Chondrocyte (in vitro differentiated cells): ENCODE measurements around the gene ACTR8. TPM values are rescaled to one million over a fixed set of nuclear protein-coding genes. Genes with fewer than 3 reads are reported as not detected.
"Not testable (repeated sequence)": the region's sequence is repeated elsewhere in the genome, so short reads cannot be mapped to it uniquely, and the experiment has no call there.

Experiments used
- DNase-seq: peaks from one replicate; pipeline ENCODE4 v3.0.0; 2021; ENCODE audit warnings: mixed read lengths, low spot score
- H3K27ac Mint-ChIP-seq: one replicate; pipeline ENCODE4 v1.8.0; 2021; ENCODE audit warnings: mild to moderate bottlenecking, moderate library complexity, mixed read lengths; ENCODE audit not compliant: unreplicated experiment
- H3K27me3 Mint-ChIP-seq: 2 replicates; pipeline ENCODE4 v1.8.0; 2021; ENCODE audit warnings: low read depth, mixed read lengths
- H3K36me3 Mint-ChIP-seq: 2 replicates; pipeline ENCODE4 v1.8.0; 2021; ENCODE audit warnings: low read depth, mixed read lengths
- H3K4me1 Mint-ChIP-seq: 2 replicates; pipeline ENCODE4 v1.8.0; 2021; ENCODE audit warnings: low read depth, mild to moderate bottlenecking, mixed read lengths
- H3K4me3 Mint-ChIP-seq: one replicate; pipeline ENCODE4 v1.8.0; 2021; ENCODE audit warnings: mild to moderate bottlenecking, moderate library complexity, mixed read lengths; ENCODE audit not compliant: unreplicated experiment
- H3K9me3 Mint-ChIP-seq: 2 replicates; pipeline ENCODE4 v1.8.0; 2021; ENCODE audit warnings: low read depth, mixed read lengths
- long read RNA-seq: library from polyadenylated mRNA; stranded (forward); transcript quantifications from one replicate; pipeline ENCODE4 v2.0.0, GENCODE V29; 2021
- total RNA-seq: library from RNA; stranded (reverse); gene quantifications from 3 replicates; pipeline ENCODE4 v1.2.1, GENCODE V29; 2021
- TF ChIP-seq, protein P1 (sequence below): fragments of 200-600 bp; sonication (generic); IDR thresholded peaks from 2 replicates; pipeline ENCODE4 v1.5.0; 2021; ENCODE audit warnings: antibody characterized with exemption, mild to moderate bottlenecking, moderate library complexity

Gene ACTR8, protein sequence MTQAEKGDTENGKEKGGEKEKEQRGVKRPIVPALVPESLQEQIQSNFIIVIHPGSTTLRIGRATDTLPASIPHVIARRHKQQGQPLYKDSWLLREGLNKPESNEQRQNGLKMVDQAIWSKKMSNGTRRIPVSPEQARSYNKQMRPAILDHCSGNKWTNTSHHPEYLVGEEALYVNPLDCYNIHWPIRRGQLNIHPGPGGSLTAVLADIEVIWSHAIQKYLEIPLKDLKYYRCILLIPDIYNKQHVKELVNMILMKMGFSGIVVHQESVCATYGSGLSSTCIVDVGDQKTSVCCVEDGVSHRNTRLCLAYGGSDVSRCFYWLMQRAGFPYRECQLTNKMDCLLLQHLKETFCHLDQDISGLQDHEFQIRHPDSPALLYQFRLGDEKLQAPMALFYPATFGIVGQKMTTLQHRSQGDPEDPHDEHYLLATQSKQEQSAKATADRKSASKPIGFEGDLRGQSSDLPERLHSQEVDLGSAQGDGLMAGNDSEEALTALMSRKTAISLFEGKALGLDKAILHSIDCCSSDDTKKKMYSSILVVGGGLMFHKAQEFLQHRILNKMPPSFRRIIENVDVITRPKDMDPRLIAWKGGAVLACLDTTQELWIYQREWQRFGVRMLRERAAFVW
- 37.0 to 47.3 TPM (median 42.6 TPM) in 3 replicates for total RNA-seq
- long read RNA-seq, transcript ACTR8-201 (13 exons, 3,629 nt): major isoform, 37 of 46 reads
- long read RNA-seq, partial matches to known transcripts: 3 of 46 reads
- long read RNA-seq, other reads (novel, unspliced or antisense): 6 of 46 reads

DNA sequence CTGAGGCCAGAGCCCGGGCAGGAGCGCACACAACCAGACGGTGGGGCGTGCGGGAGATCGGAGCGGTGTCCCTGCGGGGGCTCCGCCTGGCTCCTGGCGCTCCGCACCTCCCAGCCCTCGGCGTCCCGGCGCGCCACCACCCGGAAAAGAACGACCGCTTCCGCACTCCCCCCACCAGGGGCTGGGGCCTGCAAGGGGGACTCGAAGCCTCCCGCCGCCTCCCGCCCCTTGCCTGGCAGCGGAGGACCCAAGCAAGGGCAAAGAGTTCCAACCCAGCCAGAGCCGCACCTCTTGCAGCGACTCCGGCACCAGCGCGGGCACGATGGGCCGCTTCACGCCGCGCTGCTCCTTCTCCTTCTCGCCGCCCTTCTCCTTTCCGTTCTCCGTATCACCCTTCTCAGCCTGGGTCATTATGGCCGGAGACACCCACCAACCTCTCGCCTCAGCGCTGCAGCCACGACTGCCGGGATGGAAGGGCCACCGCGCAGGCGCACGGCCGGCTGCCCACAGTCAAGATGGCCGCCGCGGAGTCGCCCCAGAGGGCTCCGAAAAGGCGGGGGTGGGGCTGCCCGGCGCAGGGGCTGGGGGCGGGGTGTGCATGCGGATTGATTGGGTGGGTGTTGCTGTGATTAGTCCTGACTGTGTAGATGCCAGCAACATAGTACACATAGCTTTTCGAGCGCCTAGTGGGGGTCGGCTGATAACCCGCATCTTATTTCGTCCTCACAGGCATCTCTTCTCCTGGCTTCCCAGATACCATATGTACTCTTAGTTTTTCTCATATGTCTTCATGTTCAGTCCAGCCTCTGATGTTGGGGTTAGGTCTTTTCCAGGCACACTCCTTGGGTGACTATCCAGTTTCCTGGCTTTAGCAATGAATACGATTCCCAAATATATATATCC is at the start of gene ACTR8:
Gene ACTR8, minus strand, starts transcription at position 462 of the 903 bp plus-strand sequence. Its CDS starts 51 bp downstream, at position 411.
- no peaks in the 10 kb centered on the region for H3K27me3 Mint-ChIP-seq
- peak within 1 kb of the TSS; percentile 93 for H3K27ac Mint-ChIP-seq
- H3K9me3 Mint-ChIP-seq: no peaks in the 10 kb centered on the region

DNA sequence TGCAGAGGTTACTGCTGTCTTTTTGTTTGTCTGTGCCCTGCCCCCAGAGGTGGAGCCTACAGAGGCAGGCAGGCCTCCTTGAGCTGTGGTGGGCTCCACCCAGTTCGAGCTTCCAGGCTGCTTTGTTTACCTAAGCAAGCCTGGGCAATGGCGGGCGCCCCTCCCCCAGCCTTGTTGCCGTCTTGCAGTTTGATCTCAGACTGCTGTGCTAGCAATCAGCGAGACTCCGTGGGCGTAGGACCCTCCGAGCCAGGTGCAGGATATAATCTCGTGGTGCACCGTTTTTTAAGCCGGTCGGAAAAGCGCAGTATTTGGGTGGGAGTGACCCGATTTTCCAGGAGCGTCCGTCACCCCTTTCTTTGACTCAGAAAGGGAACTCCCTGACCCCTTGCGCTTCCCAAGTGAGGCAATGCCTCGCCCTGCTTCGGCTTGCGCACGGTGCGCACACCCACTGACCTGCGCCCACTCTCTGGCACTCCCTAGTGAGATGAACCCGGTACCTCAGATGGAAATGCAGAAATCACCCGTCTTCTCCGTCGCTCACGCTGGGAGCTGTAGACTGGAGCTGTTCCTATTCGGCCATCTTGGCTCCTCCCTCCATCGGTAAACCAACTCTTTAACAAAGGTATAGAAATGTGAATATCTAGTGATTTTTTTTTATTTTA is 45.4 kb upstream of the ACTR8 start:
- not testable (repeated sequence) for H3K27ac Mint-ChIP-seq, H3K27me3 Mint-ChIP-seq, H3K36me3 Mint-ChIP-seq, H3K9me3 Mint-ChIP-seq, H3K4me1 Mint-ChIP-seq, DNase-seq
- peak overlapping the region; percentile 19 for H3K4me3 Mint-ChIP-seq

More for the DNA sequence above, at the start of gene ACTR8:
- Mint-ChIP-seq H3K4me1 (peaks cover 23% of the 10 kb centered on the region), H3K4me3 (peak within 1 kb of the TSS; percentile 97), H3K36me3 (peaks cover 16% of the 10 kb centered on the region)
- DNase-seq: peak; percentile 94
- TF ChIP-seq, protein P1, sequence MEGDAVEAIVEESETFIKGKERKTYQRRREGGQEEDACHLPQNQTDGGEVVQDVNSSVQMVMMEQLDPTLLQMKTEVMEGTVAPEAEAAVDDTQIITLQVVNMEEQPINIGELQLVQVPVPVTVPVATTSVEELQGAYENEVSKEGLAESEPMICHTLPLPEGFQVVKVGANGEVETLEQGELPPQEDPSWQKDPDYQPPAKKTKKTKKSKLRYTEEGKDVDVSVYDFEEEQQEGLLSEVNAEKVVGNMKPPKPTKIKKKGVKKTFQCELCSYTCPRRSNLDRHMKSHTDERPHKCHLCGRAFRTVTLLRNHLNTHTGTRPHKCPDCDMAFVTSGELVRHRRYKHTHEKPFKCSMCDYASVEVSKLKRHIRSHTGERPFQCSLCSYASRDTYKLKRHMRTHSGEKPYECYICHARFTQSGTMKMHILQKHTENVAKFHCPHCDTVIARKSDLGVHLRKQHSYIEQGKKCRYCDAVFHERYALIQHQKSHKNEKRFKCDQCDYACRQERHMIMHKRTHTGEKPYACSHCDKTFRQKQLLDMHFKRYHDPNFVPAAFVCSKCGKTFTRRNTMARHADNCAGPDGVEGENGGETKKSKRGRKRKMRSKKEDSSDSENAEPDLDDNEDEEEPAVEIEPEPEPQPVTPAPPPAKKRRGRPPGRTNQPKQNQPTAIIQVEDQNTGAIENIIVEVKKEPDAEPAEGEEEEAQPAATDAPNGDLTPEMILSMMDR: peak; percentile 62

DNA sequence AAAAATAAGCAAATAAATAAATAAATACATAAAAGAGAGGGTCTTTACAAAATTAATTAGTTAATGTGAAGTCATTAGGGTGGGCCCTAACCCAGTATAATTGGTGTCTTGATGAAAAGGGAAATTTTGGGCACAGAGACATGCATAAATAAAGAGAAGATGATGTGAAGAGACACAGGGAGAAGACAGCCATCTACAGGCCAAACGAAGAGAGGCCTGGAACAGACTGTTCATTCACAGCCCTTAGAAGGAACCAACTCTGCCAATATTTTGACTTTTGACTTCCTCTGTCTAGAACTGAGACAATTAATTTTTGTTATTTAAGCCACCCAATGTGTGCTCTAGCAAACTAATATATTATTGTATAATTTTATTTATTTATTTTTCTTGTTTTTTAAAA is 39.3 kb upstream of the ACTR8 start:
- no peak for DNase-seq

DNA sequence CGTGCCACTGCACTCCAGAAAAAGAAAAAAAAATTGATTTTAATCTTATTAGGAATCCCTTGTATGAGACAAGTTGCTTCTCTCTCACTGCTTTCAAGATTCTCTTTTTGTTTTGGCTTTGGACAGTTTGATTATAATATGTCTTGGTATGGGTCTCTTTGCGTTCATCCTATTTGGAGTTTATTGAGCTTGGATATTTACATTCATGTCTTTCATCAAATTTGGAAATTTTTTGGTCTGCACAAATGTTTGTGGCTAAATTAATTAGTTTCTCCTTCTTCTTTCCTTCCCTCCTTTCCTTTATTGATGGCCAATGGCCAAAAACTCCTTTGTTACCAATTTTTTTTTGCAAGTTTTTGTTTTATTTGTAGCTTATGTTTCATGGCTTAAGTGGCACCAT is 37.8 kb upstream of the ACTR8 start:
- Mint-ChIP-seq H3K4me1 (no peaks in the 10 kb centered on the region), H3K27me3 (peaks cover 32% of the 10 kb centered on the region), H3K27ac (no peak overlapping the region), H3K4me3 (no peak overlapping the region), H3K9me3 (peaks cover 4% of the 10 kb centered on the region), H3K36me3 (peaks cover 3% of the 10 kb centered on the region)
- DNase-seq: no peak
- TF ChIP-seq, protein P1: no peak

More for the DNA sequence above, 39.3 kb upstream of the ACTR8 start:
- TF ChIP-seq, protein P1: peak; percentile 67
- no peak overlapping the region for H3K4me3 Mint-ChIP-seq
- peaks cover 3% of the 10 kb centered on the region for H3K36me3 Mint-ChIP-seq
- H3K27ac Mint-ChIP-seq: no peak overlapping the region
- no peaks in the 10 kb centered on the region for H3K4me1 Mint-ChIP-seq
- H3K27me3 Mint-ChIP-seq: peaks cover 29% of the 10 kb centered on the region
- H3K9me3 Mint-ChIP-seq: peaks cover 4% of the 10 kb centered on the region

DNA sequence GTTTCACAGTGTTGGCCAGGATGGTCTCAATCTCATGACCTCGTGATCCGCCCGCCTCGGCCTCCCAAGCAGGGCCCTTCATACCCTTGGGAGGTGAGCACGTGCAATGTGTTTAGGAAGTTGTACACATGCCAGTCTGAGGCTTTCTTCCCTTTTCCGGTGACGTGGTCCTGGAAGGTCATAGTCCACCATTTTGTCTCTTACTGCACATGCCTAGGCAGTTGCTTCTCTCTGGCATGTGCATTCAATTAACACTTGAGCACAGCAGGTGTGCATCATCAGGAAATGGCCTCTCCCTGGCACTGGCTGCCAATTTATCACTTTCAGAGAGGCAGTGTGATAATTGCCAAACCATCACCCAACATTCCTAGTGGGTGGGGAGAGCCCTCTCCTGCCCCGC is 31.4 kb upstream of the ACTR8 start:
- TF ChIP-seq, protein P1: no peak

More for the DNA sequence above, 31.4 kb upstream of the ACTR8 start:
- no peak overlapping the region for H3K27ac Mint-ChIP-seq
- H3K4me3 Mint-ChIP-seq: no peak overlapping the region
- H3K36me3 Mint-ChIP-seq: no peaks in the 10 kb centered on the region
- H3K27me3 Mint-ChIP-seq: peaks cover 45% of the 10 kb centered on the region
- no peaks in the 10 kb centered on the region for H3K4me1 Mint-ChIP-seq
- H3K9me3 Mint-ChIP-seq: peaks cover 3% of the 10 kb centered on the region
- DNase-seq: no peak
